ENCODE measurements around the gene MCF2L. TPM values are rescaled to one million over a fixed set of nuclear protein-coding genes. Genes with fewer than 3 reads are reported as not detected.

MCF2L gene
- total RNA-seq, 1 donor from 2014 or later, result 5.6 TPM

- no peak overlapping the region for H3K4me3 Mint-ChIP-seq (ENCODE audit: unreplicated experiment)
- H3K4me1 Mint-ChIP-seq (ENCODE audit: unreplicated experiment), result no peaks in the 10 kb centered on the region
- peaks cover 5% of the 10 kb centered on the region for H3K27me3 Mint-ChIP-seq (ENCODE audit: unreplicated experiment)
- H3K27ac Mint-ChIP-seq (ENCODE audit: unreplicated experiment), result no peak overlapping the region
- peaks cover 2% of the 10 kb centered on the region for H3K36me3 Mint-ChIP-seq (ENCODE audit: unreplicated experiment)
- no peak for TF ChIP-seq CTCF (IDR thresholded peaks at IDR 0.05)
- no peak for DNase-seq (ENCODE audit: extremely low spot score, unreplicated experiment)
- H3K9me3 Mint-ChIP-seq (ENCODE audit: unreplicated experiment), result no peaks in the 10 kb centered on the region
Measured at GRCh38 chr13:113088691-113089020, 119.6 kb downstream of the MCF2L start.

- no peak overlapping the region for H3K27ac Mint-ChIP-seq (ENCODE audit: unreplicated experiment)
- no peak for DNase-seq (ENCODE audit: extremely low spot score, unreplicated experiment)
- no peaks in the 10 kb centered on the region for H3K4me1 Mint-ChIP-seq (ENCODE audit: unreplicated experiment)
- no peaks in the 10 kb centered on the region for H3K9me3 Mint-ChIP-seq (ENCODE audit: unreplicated experiment)
- H3K4me3 Mint-ChIP-seq (ENCODE audit: unreplicated experiment), result no peak overlapping the region
- no peak for TF ChIP-seq CTCF (IDR thresholded peaks at IDR 0.05)
- H3K27me3 Mint-ChIP-seq (ENCODE audit: unreplicated experiment), result peaks cover 3% of the 10 kb centered on the region
- H3K36me3 Mint-ChIP-seq (ENCODE audit: unreplicated experiment), result no peaks in the 10 kb centered on the region
Measured at GRCh38 chr13:113089693-113090414, 120.8 kb downstream of the MCF2L start.

- no peak for TF ChIP-seq CTCF (IDR thresholded peaks at IDR 0.05)
- DNase-seq (ENCODE audit: extremely low spot score, unreplicated experiment), result no peak
- Mint-ChIP-seq H3K4me3 (ENCODE audit: unreplicated experiment) (no peak overlapping the region), H3K27me3 (ENCODE audit: unreplicated experiment) (peaks cover 5% of the 10 kb centered on the region), H3K9me3 (ENCODE audit: unreplicated experiment) (no peaks in the 10 kb centered on the region), H3K4me1 (ENCODE audit: unreplicated experiment) (no peaks in the 10 kb centered on the region), H3K27ac (ENCODE audit: unreplicated experiment) (no peak overlapping the region), H3K36me3 (ENCODE audit: unreplicated experiment) (no peaks in the 10 kb centered on the region)
Measured at GRCh38 chr13:113090415-113090770, 121.4 kb downstream of the MCF2L start.

- Mint-ChIP-seq H3K4me3 (ENCODE audit: unreplicated experiment) (no peak overlapping the region), H3K9me3 (ENCODE audit: unreplicated experiment) (no peaks in the 10 kb centered on the region), H3K4me1 (ENCODE audit: unreplicated experiment) (no peaks in the 10 kb centered on the region), H3K36me3 (ENCODE audit: unreplicated experiment) (no peaks in the 10 kb centered on the region), H3K27me3 (ENCODE audit: unreplicated experiment) (peaks cover 5% of the 10 kb centered on the region), H3K27ac (ENCODE audit: unreplicated experiment) (no peak overlapping the region)
- no peak for DNase-seq (ENCODE audit: extremely low spot score, unreplicated experiment)
- no peak for TF ChIP-seq CTCF (IDR thresholded peaks at IDR 0.05)
Measured at GRCh38 chr13:113090806-113091205, 121.8 kb downstream of the MCF2L start.

- TF ChIP-seq CTCF (IDR thresholded peaks at IDR 0.05), result no peak
- Mint-ChIP-seq H3K27me3 (ENCODE audit: unreplicated experiment) (peaks cover 5% of the 10 kb centered on the region), H3K9me3 (ENCODE audit: unreplicated experiment) (no peaks in the 10 kb centered on the region), H3K4me1 (ENCODE audit: unreplicated experiment) (no peaks in the 10 kb centered on the region), H3K4me3 (ENCODE audit: unreplicated experiment) (no peak overlapping the region), H3K36me3 (ENCODE audit: unreplicated experiment) (no peaks in the 10 kb centered on the region), H3K27ac (ENCODE audit: unreplicated experiment) (no peak overlapping the region)
- no peak for DNase-seq (ENCODE audit: extremely low spot score, unreplicated experiment)
Measured at GRCh38 chr13:113091211-113091771, 122.3 kb downstream of the MCF2L start.

Data from osteocyte (in vitro differentiated cells).